ENCODE measurements around the gene ZNF428. TPM values are rescaled to one million over a fixed set of nuclear protein-coding genes. Genes with fewer than 3 reads are reported as not detected.

The ZNF428 gene
- total RNA-seq, 3 donors from 2014 or later (not counting 1 experiment from before 2014, with no cell fraction given), result 36.3 to 50.5 (median 37.6) TPM

- Histone ChIP-seq H3K4me1 (ENCODE audit: control insufficient read depth, insufficient read depth, low read length) (peaks cover 15% of the 10 kb centered on the region), H3K27ac (ENCODE audit: low read length) (no peak within 1 kb of the TSS), H3K9me3 (ENCODE audit: control insufficient read depth, insufficient read depth, low read length) (no peaks in the 10 kb centered on the region), H3K4me3 (ENCODE audit: low read length) (peak within 1 kb of the TSS; percentile 42), H3K36me3 (ENCODE audit: control insufficient read depth, insufficient read depth, low read length) (no peaks in the 10 kb centered on the region), H3K27me3 (ENCODE audit: control insufficient read depth, insufficient read depth, low read length) (peaks cover 26% of the 10 kb centered on the region)
- Mint-ChIP-seq H3K9me3 (no peaks in the 10 kb centered on the region), H3K27me3 (ENCODE audit: low read depth in 2 of 2) (peaks cover 34 to 35% of the 10 kb centered on the region in 2 donors), H3K36me3 (no peaks in the 10 kb centered on the region), H3K27ac (peak within 1 kb of the TSS in 1 of 2 donors; percentile 77), H3K4me3 (peak within 1 kb of the TSS; percentile 89), H3K4me1 (peaks cover 8 to 19% of the 10 kb centered on the region in 2 donors)
- intact Hi-C loops (cut with micrococcal nuclease), result no loop called here
- 2% methylated on average over 110 of the region's 110 CpGs for WGBS (ENCODE audit: insufficient coverage)
- DNase-seq (peak; percentile 30 to 74), ATAC-seq (peak; percentile 73 to 84 (median 81))
- no peak for TF ChIP-seq CTCF (IDR thresholded peaks at IDR 0.05)
Observed at GRCh38 chr19:43639519-43640423, 20.3 kb upstream of the ZNF428 start, which contains the start of gene CADM4. Gene CADM4 (minus strand): TSS chr19:43639850. CDS start chr19:43639790, 60 bp downstream.

- Mint-ChIP-seq H3K9me3 (no peaks in the 10 kb centered on the region), H3K27ac (peak overlapping the region in 1 of 2 donors; percentile 77), H3K4me1 (peaks cover 8 to 19% of the 10 kb centered on the region in 2 donors), H3K36me3 (no peaks in the 10 kb centered on the region), H3K27me3 (ENCODE audit: low read depth in 2 of 2) (peaks cover 34 to 35% of the 10 kb centered on the region in 2 donors), H3K4me3 (peak overlapping the region; percentile 89)
- no peak overlapping the region for H3K27ac ChIP-seq (ENCODE audit: low read length)
- no peak for TF ChIP-seq CTCF (IDR thresholded peaks at IDR 0.05)
- peaks cover 26% of the 10 kb centered on the region for H3K27me3 ChIP-seq (ENCODE audit: control insufficient read depth, insufficient read depth, low read length)
- WGBS (ENCODE audit: insufficient coverage), result 13% methylated on average over 18 of the region's 18 CpGs
- intact Hi-C loops (cut with micrococcal nuclease), result no loop called here
- H3K4me3 ChIP-seq (ENCODE audit: low read length), result no peak overlapping the region
- H3K9me3 ChIP-seq (ENCODE audit: control insufficient read depth, insufficient read depth, low read length), result no peaks in the 10 kb centered on the region
- peaks cover 15% of the 10 kb centered on the region for H3K4me1 ChIP-seq (ENCODE audit: control insufficient read depth, insufficient read depth, low read length)
- no peaks in the 10 kb centered on the region for H3K36me3 ChIP-seq (ENCODE audit: control insufficient read depth, insufficient read depth, low read length)
- ATAC-seq (no peak), DNase-seq (peak in 1 of 2 donors; percentile 21)
Observed at GRCh38 chr19:43638995-43639518, 19.6 kb upstream of the ZNF428 start.

GRCh38 chr19:43638214-43638994 is 19.0 kb upstream of the ZNF428 start:
- Mint-ChIP-seq H3K36me3 (no peaks in the 10 kb centered on the region), H3K4me1 (peaks cover 8 to 19% of the 10 kb centered on the region in 2 donors), H3K4me3 (peak overlapping the region; percentile 89), H3K27me3 (ENCODE audit: low read depth in 2 of 2) (peaks cover 37 to 38% of the 10 kb centered on the region in 2 donors), H3K27ac (peak overlapping the region in 1 of 2 donors; percentile 77), H3K9me3 (no peaks in the 10 kb centered on the region)
- Histone ChIP-seq H3K27ac (ENCODE audit: low read length) (no peak overlapping the region), H3K4me3 (ENCODE audit: low read length) (no peak overlapping the region), H3K27me3 (ENCODE audit: control insufficient read depth, insufficient read depth, low read length) (peaks cover 26% of the 10 kb centered on the region), H3K36me3 (ENCODE audit: control insufficient read depth, insufficient read depth, low read length) (no peaks in the 10 kb centered on the region), H3K4me1 (ENCODE audit: control insufficient read depth, insufficient read depth, low read length) (peaks cover 15% of the 10 kb centered on the region), H3K9me3 (ENCODE audit: control insufficient read depth, insufficient read depth, low read length) (no peaks in the 10 kb centered on the region)
- WGBS (ENCODE audit: insufficient coverage), result 71% methylated on average over 11 of the region's 13 CpGs
- TF ChIP-seq CTCF (IDR thresholded peaks at IDR 0.05), result no peak
- intact Hi-C loops (cut with micrococcal nuclease), result no loop called here
- DNase-seq (no peak), ATAC-seq (no peak)
